Activated gamma-delta T cell treated with Interleukin-2 at 50 U/mL for 16 hours (primary cell): ENCODE data around the gene C10orf67.

Experiments used
- DNase-seq: peaks from one replicate; pipeline ENCODE4 v3.0.0-alpha.2; 2020

C10orf67 gene

DNA sequence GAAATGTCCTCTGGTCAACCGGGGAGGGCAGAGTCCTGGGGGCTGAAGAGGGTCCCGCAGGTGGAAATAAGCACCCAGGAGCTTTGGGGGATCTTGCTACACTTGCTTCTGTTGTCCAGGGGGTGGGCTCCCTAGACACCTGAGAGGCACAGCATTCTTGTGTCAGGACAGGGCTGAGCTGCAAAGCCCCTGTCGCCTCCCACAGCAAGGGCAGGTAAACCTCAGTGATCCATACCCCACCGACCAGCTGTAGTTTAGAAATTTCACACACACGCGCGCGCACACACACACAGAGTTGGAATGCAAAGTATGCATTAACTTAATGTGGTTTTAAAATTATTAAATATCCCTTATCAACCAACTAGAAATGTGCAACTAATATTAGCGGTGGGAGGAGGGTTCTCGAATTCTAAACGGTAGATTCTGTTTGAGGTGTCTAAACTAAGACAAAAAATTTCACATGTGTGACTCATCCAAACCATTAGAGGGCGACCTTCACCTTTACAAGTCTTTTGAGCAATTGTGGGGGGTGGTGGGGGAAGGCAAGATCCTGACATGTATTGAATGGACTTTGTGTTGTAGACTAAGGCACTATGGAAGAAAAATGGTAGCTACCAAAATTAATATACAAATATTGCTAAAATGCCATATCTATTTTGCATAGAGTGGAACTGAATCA, 186.8 kb downstream of the C10orf67 start:
- no peak for DNase-seq

DNA sequence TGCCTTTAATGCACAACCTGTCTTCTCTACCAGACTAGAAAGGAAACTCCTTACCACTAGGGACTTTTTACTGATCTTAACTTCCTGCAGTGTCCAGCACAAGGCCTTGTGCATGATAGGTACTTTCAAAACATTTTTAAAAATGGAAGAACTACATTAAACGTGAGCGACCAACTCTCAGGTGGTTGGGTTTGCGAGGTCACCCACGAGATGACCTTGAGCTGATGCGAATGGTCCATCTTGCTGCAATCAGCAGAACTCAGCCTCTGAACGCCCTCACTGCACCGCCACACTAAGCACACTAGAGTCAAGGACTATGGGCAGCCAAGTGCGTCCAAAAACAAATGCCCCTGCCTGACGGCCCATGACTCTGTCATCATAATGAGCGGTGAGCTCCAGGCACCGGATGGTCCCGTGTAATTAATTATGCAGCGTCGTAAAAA, 187.3 kb downstream of the C10orf67 start:
- DNase-seq = no peak

DNA sequence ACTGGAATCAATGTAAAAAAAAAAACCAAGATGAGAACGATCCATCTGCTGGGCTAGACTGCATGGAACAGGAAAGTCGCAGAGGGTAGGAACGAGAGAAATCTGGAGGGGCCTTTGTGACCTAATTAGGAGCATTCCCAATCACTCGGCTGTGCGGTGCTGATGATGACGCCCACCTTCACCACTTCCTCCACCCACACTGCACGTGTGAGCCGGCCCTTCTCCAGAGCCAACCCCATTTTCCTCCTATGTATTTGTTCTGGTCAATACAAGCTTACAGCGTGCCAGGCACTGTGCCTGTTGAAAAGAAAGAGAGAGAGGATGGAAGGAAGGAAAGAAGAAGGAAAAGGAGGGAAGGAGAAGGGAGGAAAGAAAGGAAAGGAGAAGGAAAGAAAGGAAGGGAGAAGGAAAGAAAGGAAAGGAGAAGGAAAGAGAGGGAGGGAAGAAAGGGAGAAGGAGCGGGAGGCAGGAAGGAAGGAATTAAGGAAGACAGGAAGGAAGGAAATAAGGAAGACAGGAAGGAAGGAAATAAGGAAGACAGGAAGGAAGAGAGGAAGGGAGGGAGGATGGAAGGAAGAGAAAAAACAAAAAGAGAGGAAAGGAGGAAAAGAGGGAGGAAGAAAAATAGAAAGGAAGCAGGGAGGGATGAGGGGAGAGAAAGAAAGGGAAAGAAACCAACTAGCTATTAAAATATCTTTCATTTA, 188.0 kb downstream of the C10orf67 start:
- no peak for DNase-seq

DNA sequence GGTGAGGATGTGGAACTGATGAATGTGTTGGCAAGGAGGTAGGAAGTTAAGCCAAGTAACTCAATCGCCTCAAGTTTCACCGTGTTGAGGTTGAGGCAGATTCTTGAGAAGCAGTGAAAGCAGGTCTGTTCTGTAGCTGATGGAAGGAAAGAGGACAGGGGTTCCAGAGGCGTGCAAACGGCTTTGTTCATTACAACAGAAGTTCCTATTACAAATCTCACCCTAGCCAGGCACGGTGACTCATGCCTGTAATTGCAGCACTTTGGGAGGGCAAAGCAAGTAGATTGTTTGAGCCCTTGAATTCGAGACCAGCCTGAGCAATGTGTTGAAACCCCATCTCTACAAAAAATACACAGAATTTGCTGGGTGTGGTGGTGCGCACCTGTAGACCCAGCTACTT, 189.4 kb downstream of the C10orf67 start:
- DNase-seq = no peak
